A549 (cell line): ENCODE data around the gene NDUFB10.

ENCODE experiments used
- CHD4 ChIP-seq: fragments of 200-600 bp; sonication (generic); IDR thresholded peaks from 2 replicates; pipeline ENCODE4 v1.6.1; 2016; ENCODE audit warnings: antibody characterized with exemption, mild to moderate bottlenecking, borderline replicate concordance
- GATA3 ChIP-seq: IDR thresholded peaks from 2 replicates; pipeline ENCODE4 v1.6.1; 2012; ENCODE audit warnings: borderline replicate concordance
- NFE2L2 ChIP-seq: fragments of 150-350 bp; conservative IDR thresholded peaks from 2 replicates; pipeline ENCODE4 v1.6.1; 2014; ENCODE audit warnings: low read length
- POLR2A ChIP-seq: IDR thresholded peaks from 2 replicates; pipeline ENCODE4 v1.6.1; 2012; ENCODE audit warnings: mild to moderate bottlenecking, low read length
- POLR2AphosphoS2 ChIP-seq: conservative IDR thresholded peaks from 2 replicates; pipeline ENCODE4 v1.6.1; 2012; ENCODE audit warnings: low read length, improper control_type of control experiment, inconsistent platforms
- ZFP36 ChIP-seq: fragments of 450-650 bp; IDR thresholded peaks from 2 replicates; pipeline ENCODE4 v1.6.1; 2014; ENCODE audit warnings: borderline replicate concordance; ENCODE audit not compliant: partially characterized antibody
- TF ChIP-seq, protein P1 (sequence below): fragments of >200 bp; sonication (Bioruptor Twin); formaldehyde crosslinking; IDR thresholded peaks from 3 replicates; pipeline ENCODE4 v1.5.1; 2016

DNA sequence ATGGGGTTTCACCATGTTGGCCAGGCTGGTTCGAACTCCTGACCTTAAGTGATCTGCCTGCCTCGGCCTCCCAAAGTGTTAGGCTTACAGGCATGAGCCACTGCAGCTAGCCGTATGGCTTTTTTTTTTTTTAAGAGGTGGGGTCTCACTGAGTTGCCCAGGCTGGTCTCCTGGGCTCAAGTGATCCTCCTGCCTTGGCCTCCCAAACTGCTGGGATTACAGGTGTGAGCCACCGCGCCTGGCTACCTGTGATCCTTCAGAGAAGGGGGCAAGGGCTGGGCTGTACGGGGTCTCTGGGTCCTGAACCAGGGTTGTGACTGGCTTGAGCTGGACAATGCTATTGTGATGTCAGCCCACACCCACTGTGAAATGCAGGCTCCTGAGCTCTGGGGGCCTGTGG is 7.1 kb downstream of the NDUFB10 start, which contains the start of gene RNF151:
- TF ChIP-seq NFE2L2: no peak
- TF ChIP-seq GATA3: no peak
- no peak for TF ChIP-seq POLR2AphosphoS2
- TF ChIP-seq, protein P1, sequence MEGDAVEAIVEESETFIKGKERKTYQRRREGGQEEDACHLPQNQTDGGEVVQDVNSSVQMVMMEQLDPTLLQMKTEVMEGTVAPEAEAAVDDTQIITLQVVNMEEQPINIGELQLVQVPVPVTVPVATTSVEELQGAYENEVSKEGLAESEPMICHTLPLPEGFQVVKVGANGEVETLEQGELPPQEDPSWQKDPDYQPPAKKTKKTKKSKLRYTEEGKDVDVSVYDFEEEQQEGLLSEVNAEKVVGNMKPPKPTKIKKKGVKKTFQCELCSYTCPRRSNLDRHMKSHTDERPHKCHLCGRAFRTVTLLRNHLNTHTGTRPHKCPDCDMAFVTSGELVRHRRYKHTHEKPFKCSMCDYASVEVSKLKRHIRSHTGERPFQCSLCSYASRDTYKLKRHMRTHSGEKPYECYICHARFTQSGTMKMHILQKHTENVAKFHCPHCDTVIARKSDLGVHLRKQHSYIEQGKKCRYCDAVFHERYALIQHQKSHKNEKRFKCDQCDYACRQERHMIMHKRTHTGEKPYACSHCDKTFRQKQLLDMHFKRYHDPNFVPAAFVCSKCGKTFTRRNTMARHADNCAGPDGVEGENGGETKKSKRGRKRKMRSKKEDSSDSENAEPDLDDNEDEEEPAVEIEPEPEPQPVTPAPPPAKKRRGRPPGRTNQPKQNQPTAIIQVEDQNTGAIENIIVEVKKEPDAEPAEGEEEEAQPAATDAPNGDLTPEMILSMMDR: no peak
- TF ChIP-seq ZFP36: no peak
- TF ChIP-seq CHD4: no peak
- no peak for TF ChIP-seq POLR2A
